GM06990 (cell line): ENCODE data around the gene KLHL33.

ENCODE experiments used
- DNase-seq: peaks from one replicate; pipeline ENCODE4 v3.0.0-alpha.2; 2011; ENCODE audit not compliant: insufficient read length; ENCODE audit errors: extremely low read depth
- H3K27me3 ChIP-seq: replicated peaks from 2 replicates; pipeline ENCODE4 v1.6.0; 2011; ENCODE audit warnings: low read length; ENCODE audit not compliant: control insufficient read depth, insufficient read depth
- H3K36me3 ChIP-seq: 2 replicates; pipeline ENCODE4 v1.5.1; 2011; ENCODE audit warnings: low read length; ENCODE audit not compliant: control insufficient read depth, insufficient read depth
- H3K4me3 ChIP-seq: replicated peaks from 2 replicates; pipeline ENCODE4 v1.5.1; 2011; ENCODE audit warnings: low read depth, mild to moderate bottlenecking, control low read depth, low read length
- TF ChIP-seq, protein P1 (sequence below): IDR thresholded peaks from 2 replicates; pipeline ENCODE4 v1.5.1; 2011; ENCODE audit warnings: low read length, control low read depth, mild to moderate bottlenecking, inconsistent platforms; ENCODE audit not compliant: insufficient read depth, poor library complexity, severe bottlenecking

The KLHL33 gene

DNA sequence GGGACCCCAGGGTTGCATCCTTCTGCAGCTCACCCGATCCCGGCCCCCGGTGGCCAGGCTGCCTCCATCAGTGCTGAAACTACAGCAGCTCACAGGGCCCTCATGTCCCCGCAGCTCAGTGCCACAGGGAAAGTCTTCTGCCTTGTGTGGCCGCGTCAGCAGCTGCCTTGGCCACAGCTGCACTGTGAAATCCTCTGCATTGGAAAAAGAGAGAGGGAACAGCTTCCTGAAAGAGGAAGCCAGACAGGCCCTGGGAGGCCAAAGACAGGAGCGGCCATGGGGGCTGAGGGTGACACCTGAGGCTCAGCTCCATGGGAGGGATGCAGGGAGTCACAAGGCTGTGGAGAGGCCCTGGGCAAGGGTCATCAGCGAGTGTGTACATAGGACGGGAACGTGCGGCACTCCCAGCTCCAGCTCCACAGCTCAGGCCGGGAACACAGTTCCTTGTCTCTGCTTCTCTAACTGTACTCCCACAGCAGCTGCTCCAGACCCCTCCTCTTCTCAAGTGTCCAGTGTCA lies 59.8 kb downstream of the KLHL33 start:
- peaks cover 49% of the 10 kb centered on the region for H3K36me3 ChIP-seq
- no peak for DNase-seq
- TF ChIP-seq, protein P1, sequence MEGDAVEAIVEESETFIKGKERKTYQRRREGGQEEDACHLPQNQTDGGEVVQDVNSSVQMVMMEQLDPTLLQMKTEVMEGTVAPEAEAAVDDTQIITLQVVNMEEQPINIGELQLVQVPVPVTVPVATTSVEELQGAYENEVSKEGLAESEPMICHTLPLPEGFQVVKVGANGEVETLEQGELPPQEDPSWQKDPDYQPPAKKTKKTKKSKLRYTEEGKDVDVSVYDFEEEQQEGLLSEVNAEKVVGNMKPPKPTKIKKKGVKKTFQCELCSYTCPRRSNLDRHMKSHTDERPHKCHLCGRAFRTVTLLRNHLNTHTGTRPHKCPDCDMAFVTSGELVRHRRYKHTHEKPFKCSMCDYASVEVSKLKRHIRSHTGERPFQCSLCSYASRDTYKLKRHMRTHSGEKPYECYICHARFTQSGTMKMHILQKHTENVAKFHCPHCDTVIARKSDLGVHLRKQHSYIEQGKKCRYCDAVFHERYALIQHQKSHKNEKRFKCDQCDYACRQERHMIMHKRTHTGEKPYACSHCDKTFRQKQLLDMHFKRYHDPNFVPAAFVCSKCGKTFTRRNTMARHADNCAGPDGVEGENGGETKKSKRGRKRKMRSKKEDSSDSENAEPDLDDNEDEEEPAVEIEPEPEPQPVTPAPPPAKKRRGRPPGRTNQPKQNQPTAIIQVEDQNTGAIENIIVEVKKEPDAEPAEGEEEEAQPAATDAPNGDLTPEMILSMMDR: no peak

More for the DNA sequence above, 59.8 kb downstream of the KLHL33 start:
- Histone ChIP-seq H3K27me3 (no peaks in the 10 kb centered on the region), H3K4me3 (no peak overlapping the region)
